Aorta (tissue), 5 donors: ENCODE measurements around the gene PACSIN2. TPM values are rescaled to one million over a fixed set of nuclear protein-coding genes. Genes with fewer than 3 reads are reported as not detected.
A peak's percentile ranks its signal among the peaks of the same experiment; 100 is the strongest.

Experiments used
- ATAC-seq: fragments of 200-7000 bp; cut with Tn5 transposase; one replicate; pipeline ENCODE4 v1.9.1; 2022; ENCODE audit warnings: moderate library complexity; ENCODE audit not compliant: low FRiP score
- DNase-seq, 2 donors: peaks; one replicate each; pipeline ENCODE4 v3.0.0-alpha.2; 2020
- H3K27ac ChIP-seq, 2 donors: one replicate each; pipeline ENCODE4 v1.5.1; 2013; ENCODE audit warnings: low read length in 2 of 2, mild to moderate bottlenecking in 2 of 2, moderate library complexity in 2 of 2, control low read depth in 1 of 2, inconsistent platforms in 1 of 2, low read depth in 1 of 2
- H3K27me3 ChIP-seq, 2 donors: one replicate each; pipeline ENCODE4 v1.6.1; 2013; ENCODE audit warnings: control low read depth in 1 of 2, low read length in 1 of 2, mild to moderate bottlenecking in 1 of 2, moderate library complexity in 1 of 2; ENCODE audit not compliant: insufficient read depth in 2 of 2, control insufficient read depth in 1 of 2
- H3K36me3 ChIP-seq, 2 donors: one replicate each; pipeline ENCODE4 v1.6.1; 2013; ENCODE audit warnings: control low read depth in 1 of 2, low read length in 1 of 2, mild to moderate bottlenecking in 1 of 2; ENCODE audit not compliant: insufficient read depth in 2 of 2, control insufficient read depth in 1 of 2
- H3K4me1 ChIP-seq, 2 donors: one replicate each; pipeline ENCODE4 v1.6.1; 2013; ENCODE audit warnings: low read length in 2 of 2, control low read depth in 1 of 2, mild to moderate bottlenecking in 1 of 2, moderate library complexity in 1 of 2; ENCODE audit not compliant: insufficient read depth in 2 of 2, control insufficient read depth in 1 of 2
- H3K4me3 ChIP-seq, 2 donors: one replicate each; pipeline ENCODE4 v1.5.1; 2013; ENCODE audit warnings: low read length in 2 of 2, control low read depth in 1 of 2, mild to moderate bottlenecking in 1 of 2
- H3K9me3 ChIP-seq: one replicate; pipeline ENCODE4 v1.6.1; 2013; ENCODE audit warnings: mild to moderate bottlenecking, low read length; ENCODE audit not compliant: control insufficient read depth
- WGBS, 2 donors: extraction: QIAGEN DNeasy Blood & Tissue Kit; methylation state at CpG; one replicate each; pipeline ENCODE4 v1.1.7; 2013; 5-methylcytosine and 5-hydroxymethylcytosine counted together
- intact Hi-C, 2 donors: fragments of 100-400 bp; cut with DNase I; formaldehyde crosslinking; loops; one replicate each; pipeline versions ENCODE4 v1.14.2 to v1.15.0; 2022
- polyA plus RNA-seq, 2 donors: library from polyadenylated mRNA; stranded (reverse); fragments of 200-250 nt; gene quantifications; one replicate each; pipeline ENCODE4 v1.2.3, GENCODE V29; 2013
- total RNA-seq, 2 donors: library from RNA; stranded (reverse); fragmentation: NEBNext Ultra II Directional; extraction: Animal tissue kit (Norgen Biotek cat#: 25700); gene quantifications; one replicate each; pipeline ENCODE4 v1.2.1, GENCODE V29; 2021
- donor health status: healthy with polysubstance abuse.
- donor health status: Bipolar disorder and iron deficiency.
- donor health status: DM: no; HTN: no; CAD: no.
- donor health status: DM: no; HTN: no; CAD: no.
- donor health status: DM: yes; HTN: yes; CAD: no.

PACSIN2 gene
- total and polyA plus RNA-seq, 4 donors = 50.5 to 127 (median 84.7) TPM

- Histone ChIP-seq H3K36me3 (peaks cover 0 to 7% of the 10 kb centered on the region in 2 donors), H3K4me1 (no peaks in the 10 kb centered on the region), H3K4me3 (no peak overlapping the region), H3K27me3 (no peaks in the 10 kb centered on the region), H3K9me3 (no peaks in the 10 kb centered on the region), H3K27ac (no peak overlapping the region)
- intact Hi-C loops = loop anchor here (5.0 to 10.0 kb wide), 2 partner anchors 147 to 165 kb away; partner anchors contain the start of gene PACSIN2 (in 1 of the 2)
- 89 to 90% methylated on average over 33 of the region's 33 CpGs for WGBS, 2 donors
- DNase-seq (no peak), ATAC-seq (no peak)
Observed at GRCh38 chr22:42869888-42870480, 145.0 kb downstream of the PACSIN2 start.

DNA sequence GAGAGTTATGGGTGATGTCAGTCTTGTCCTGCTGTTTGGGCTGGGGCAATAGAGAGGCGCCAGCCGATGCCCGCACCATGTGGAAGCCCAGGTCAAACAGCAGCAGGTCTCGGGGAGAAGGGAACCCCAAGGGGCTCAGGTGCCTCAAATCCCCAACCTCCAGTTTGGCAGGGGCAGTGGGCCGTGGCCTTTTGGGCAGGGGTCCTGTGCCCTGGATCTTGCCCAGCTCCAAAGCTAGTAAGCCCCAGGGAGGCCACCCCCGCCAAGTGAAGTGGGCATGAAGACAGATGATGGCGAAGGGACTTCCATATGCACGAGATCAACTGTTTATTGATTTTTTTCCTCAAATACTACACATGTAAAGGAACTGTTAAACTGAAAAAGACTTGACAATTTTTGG lies 145.5 kb downstream of the PACSIN2 start:
- H3K9me3 ChIP-seq = no peaks in the 10 kb centered on the region
- DNase-seq (no peak), ATAC-seq (no peak)
- peaks cover 0 to 5% of the 10 kb centered on the region in 2 donors for H3K36me3 ChIP-seq
- intact Hi-C loops = loop anchor here (5.0 to 10.0 kb wide), 2 partner anchors 148 to 165 kb away; partner anchors contain the start of gene PACSIN2 (in 1 of the 2)
- no peaks in the 10 kb centered on the region for H3K4me1 ChIP-seq
- WGBS, 2 donors = 62 to 75% methylated on average over 8 of the region's 8 CpGs
- no peak overlapping the region for H3K4me3 ChIP-seq
- H3K27me3 ChIP-seq = no peaks in the 10 kb centered on the region
- H3K27ac ChIP-seq = peak overlapping the region in 1 of 2 donors; percentile 60

DNA sequence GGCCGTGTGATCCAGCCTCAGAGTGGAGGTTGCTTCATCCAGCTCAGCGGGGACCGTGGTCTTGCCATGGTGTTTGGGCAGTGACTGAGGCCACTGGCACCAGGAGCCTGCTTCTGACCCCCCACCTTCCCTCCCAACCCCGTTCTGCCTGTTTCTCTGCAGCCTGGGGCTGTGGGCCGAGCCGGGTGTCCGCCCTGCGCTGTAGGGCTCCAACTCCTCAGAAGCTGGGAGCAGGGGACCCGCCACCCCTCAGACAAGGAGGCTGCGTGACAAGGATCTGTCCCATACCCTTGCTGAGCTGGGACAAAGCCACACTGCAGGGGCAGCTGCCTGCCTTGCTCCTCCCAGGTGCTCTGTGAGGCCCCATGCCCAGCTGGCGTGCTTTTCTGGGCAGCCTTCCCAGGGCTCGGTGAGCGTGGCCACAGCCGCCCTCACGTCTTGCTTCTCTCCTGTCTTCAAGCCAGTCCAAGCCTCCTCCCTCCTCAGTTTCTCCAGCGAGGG lies 146.1 kb downstream of the PACSIN2 start:
- Histone ChIP-seq H3K4me1 (no peaks in the 10 kb centered on the region), H3K36me3 (peaks cover 0 to 5% of the 10 kb centered on the region in 2 donors), H3K27me3 (no peaks in the 10 kb centered on the region), H3K4me3 (no peak overlapping the region), H3K9me3 (no peaks in the 10 kb centered on the region), H3K27ac (peak overlapping the region in 1 of 2 donors; percentile 60)
- DNase-seq = peak; percentile 86 to 88
- WGBS, 2 donors = 9 to 13% methylated on average over 16 of the region's 16 CpGs
- intact Hi-C loops = loop anchor here (5.0 to 10.0 kb wide), 2 partner anchors 148 to 166 kb away; partner anchors contain the start of gene PACSIN2 (in 1 of the 2)
- ATAC-seq = peak; percentile 75

DNA sequence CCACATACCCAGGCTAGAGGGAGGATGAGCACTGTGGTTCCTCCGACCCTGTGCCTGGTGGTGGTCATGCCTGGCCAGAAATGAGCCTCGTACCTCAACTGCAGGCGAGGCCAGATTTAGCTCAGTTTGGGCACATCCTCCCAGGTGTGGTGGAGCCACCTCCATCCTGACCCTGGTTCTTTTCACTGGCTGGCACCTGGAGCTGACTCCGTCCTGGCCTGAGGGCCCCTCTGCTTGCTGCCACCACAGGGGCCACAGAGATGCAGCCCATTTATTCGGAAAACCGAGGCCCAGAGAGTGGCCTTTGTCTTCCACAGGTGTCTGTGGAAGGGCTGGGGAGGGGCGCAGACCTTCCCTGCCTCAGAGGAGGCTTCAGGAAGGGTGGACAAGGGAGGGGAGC lies 148.8 kb downstream of the PACSIN2 start:
- H3K36me3 ChIP-seq = peaks cover 0 to 1% of the 10 kb centered on the region in 2 donors
- 90 to 94% methylated on average over 7 of the region's 7 CpGs for WGBS, 2 donors
- ATAC-seq (no peak), DNase-seq (no peak)
- H3K4me1 ChIP-seq = no peaks in the 10 kb centered on the region
- no peak overlapping the region for H3K4me3 ChIP-seq
- H3K27ac ChIP-seq = no peak overlapping the region
- no peaks in the 10 kb centered on the region for H3K9me3 ChIP-seq
- intact Hi-C loops = loop anchor here (2.0 to 10.0 kb wide), 3 partner anchors 151 to 169 kb away; partner anchors contain the start of gene PACSIN2 (in 1 of the 2)
- H3K27me3 ChIP-seq = no peaks in the 10 kb centered on the region

DNA sequence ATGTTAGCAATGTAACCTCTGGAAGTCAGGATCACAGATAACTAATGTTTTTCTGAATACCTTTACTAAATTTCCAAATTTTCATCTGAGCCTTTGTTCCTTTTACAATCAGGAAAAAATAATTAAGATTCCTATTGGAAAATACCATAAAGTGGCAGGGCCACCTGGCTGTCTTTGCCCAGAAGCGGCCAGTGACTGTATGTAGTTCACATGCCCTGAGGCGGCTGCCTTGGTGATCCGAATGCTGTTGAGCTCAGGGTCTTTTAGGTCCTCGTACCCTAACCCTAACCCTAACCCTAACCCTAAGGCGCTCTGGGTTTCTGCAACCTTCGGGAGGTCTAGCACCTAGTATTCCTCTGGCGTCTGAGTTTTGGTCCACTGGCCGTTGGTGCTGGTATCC lies 149.4 kb downstream of the PACSIN2 start:
- H3K27me3 ChIP-seq = no peaks in the 10 kb centered on the region
- 86 to 90% methylated on average over 8 of the region's 8 CpGs for WGBS, 2 donors
- H3K36me3 ChIP-seq = no peaks in the 10 kb centered on the region
- ATAC-seq (no peak), DNase-seq (no peak)
- no peaks in the 10 kb centered on the region for H3K9me3 ChIP-seq
- intact Hi-C loops = loop anchor here (5.0 to 10.0 kb wide), 2 partner anchors 152 to 169 kb away; partner anchors contain the start of gene PACSIN2 (in 1 of the 2)
- H3K4me3 ChIP-seq = no peak overlapping the region
- no peak overlapping the region for H3K27ac ChIP-seq
- peaks cover 0 to 2% of the 10 kb centered on the region in 2 donors for H3K4me1 ChIP-seq

GRCh38 chr22:42863349-42863961 lies 151.5 kb downstream of the PACSIN2 start:
- Histone ChIP-seq H3K27me3 (no peaks in the 10 kb centered on the region), H3K9me3 (no peaks in the 10 kb centered on the region), H3K4me3 (no peak overlapping the region), H3K4me1 (peaks cover 0 to 2% of the 10 kb centered on the region in 2 donors), H3K36me3 (no peaks in the 10 kb centered on the region), H3K27ac (no peak overlapping the region)
- ATAC-seq = no peak
- no peak for DNase-seq
- 75 to 78% methylated on average over 4 of the region's 4 CpGs for WGBS, 2 donors
- intact Hi-C loops = loop anchor here in 1 of 2 donors (10.0 kb wide), 1 partner anchor 171 kb away; no protein-coding TSS in a partner anchor

DNA sequence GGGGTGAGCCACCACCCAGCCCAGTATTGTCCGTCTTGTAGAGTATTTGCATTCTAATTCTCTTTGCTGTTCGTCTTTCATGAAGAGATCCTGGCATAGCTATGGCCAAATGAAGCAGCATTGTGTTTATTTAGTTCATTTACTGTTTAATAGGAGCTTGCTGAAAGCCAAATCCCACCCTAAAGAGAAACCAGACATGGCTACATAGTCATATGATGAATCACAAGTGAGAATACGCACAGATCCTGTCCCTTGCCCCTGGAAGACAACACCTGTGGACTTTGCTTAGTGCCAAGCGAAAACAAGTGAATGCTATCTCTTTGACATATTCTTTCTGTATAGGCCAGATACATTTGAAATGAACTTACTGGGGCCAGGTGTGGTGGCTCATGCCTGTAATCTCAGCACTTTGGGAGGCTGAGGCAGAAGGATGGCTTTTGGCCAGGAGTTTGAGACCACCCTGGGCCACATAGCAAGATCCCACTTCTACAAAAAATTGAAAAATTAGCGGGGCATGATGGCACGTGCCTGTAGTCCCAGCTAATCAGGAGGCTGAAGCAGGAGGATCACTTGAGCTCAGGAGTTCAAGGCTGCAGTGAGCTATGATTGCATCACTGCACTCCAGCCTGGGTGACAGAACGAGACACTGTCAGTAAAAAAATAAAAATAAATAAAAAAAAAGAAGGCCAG lies 152.8 kb downstream of the PACSIN2 start:
- Histone ChIP-seq H3K4me1 (peaks cover 0 to 2% of the 10 kb centered on the region in 2 donors), H3K4me3 (no peak overlapping the region), H3K27me3 (no peaks in the 10 kb centered on the region), H3K27ac (no peak overlapping the region), H3K36me3 (no peaks in the 10 kb centered on the region), H3K9me3 (no peaks in the 10 kb centered on the region)
- intact Hi-C loops = loop anchor here in 1 of 2 donors (10.0 kb wide), 1 partner anchor 173 kb away; no protein-coding TSS in a partner anchor
- 88 to 91% methylated on average over 7 of the region's 7 CpGs for WGBS, 2 donors
- DNase-seq (no peak), ATAC-seq (no peak)

- Histone ChIP-seq H3K4me1 (peaks cover 0 to 2% of the 10 kb centered on the region in 2 donors), H3K27ac (peak overlapping the region in 1 of 2 donors; percentile 29), H3K27me3 (no peaks in the 10 kb centered on the region), H3K36me3 (no peaks in the 10 kb centered on the region), H3K9me3 (no peaks in the 10 kb centered on the region), H3K4me3 (no peak overlapping the region)
- DNase-seq (no peak), ATAC-seq (no peak)
- 34 to 42% methylated on average over 4 of the region's 4 CpGs for WGBS, 2 donors
- intact Hi-C loops = loop anchor here in 1 of 2 donors (10.0 kb wide), 1 partner anchor 174 kb away; no protein-coding TSS in a partner anchor
Observed at GRCh38 chr22:42860968-42861367, 154.0 kb downstream of the PACSIN2 start.
